Peyer's patch (tissue), 4 donors: ENCODE measurements around the gene EXOC3.

Experiments
- POLR2A ChIP-seq, 2 donors: fragments of 450-650 bp; IDR thresholded peaks; one replicate each; pipeline ENCODE4 v1.5.1; 2017; ENCODE audit warnings: antibody characterized with exemption in 2 of 2, mild to moderate bottlenecking in 2 of 2, moderate library complexity in 2 of 2
- TF ChIP-seq, protein P1 (sequence below), 6 experiments: fragments of 450-650 bp in 4 of 6; fragments of 200-600 bp in 2 of 6; sonication (generic) in 1 of 6; IDR thresholded peaks; one replicate each; pipeline ENCODE4 v1.5.1; 2017 to 2019; ENCODE audit warnings: antibody characterized with exemption in 6 of 6, mild to moderate bottlenecking in 3 of 6, moderate library complexity in 1 of 6

DNA sequence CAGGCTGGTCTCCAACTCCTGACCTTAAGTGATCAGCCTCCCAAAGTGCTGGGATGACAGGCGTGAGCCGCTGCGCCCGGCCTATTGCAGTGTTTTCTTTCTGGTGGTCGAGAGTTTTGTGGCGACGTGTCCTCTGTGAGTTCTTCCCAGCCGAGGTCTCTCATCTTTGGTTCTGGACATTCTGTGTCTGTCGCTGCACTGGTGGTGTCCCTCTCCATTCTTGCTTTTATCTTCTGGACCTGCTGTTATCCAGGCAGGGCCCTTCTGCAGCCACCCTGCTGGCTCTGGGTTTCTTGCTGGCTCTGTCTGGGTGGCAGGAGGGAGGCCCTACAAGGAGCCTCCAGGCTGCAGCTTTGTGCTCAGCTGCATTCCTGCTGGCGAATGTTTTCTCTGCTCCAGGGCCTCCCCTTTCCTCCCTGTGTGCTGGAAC, 49.1 kb upstream of the EXOC3 start:
- no peak for TF ChIP-seq POLR2A (IDR thresholded peaks at IDR 0.05)
- TF ChIP-seq, protein P1, sequence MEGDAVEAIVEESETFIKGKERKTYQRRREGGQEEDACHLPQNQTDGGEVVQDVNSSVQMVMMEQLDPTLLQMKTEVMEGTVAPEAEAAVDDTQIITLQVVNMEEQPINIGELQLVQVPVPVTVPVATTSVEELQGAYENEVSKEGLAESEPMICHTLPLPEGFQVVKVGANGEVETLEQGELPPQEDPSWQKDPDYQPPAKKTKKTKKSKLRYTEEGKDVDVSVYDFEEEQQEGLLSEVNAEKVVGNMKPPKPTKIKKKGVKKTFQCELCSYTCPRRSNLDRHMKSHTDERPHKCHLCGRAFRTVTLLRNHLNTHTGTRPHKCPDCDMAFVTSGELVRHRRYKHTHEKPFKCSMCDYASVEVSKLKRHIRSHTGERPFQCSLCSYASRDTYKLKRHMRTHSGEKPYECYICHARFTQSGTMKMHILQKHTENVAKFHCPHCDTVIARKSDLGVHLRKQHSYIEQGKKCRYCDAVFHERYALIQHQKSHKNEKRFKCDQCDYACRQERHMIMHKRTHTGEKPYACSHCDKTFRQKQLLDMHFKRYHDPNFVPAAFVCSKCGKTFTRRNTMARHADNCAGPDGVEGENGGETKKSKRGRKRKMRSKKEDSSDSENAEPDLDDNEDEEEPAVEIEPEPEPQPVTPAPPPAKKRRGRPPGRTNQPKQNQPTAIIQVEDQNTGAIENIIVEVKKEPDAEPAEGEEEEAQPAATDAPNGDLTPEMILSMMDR (IDR thresholded peaks at IDR 0.05), result no peak
